Adrenal gland (tissue), 19 donors: ENCODE data around the gene ATP5IF1. TPM values are rescaled to one million over a fixed set of nuclear protein-coding genes. Genes with fewer than 3 reads are reported as not detected.

Experiments used
- DNase-seq, 7 donors: peaks; one replicate each; pipeline ENCODE4 v3.0.0-alpha.2; 2019 to 2020
- H3K27ac ChIP-seq, 5 donors: fragments of 200-600 bp; sonication (generic) in 4 of 5; 1 replicate in 3 of 5; 2 replicates in 2 of 5; pipeline versions ENCODE4 v1.5.1 to v1.8.0; 2016 to 2020; ENCODE audit warnings: mild to moderate bottlenecking in 1 of 5
- H3K27me3 ChIP-seq: fragments of 200-600 bp; 2 replicates; pipeline ENCODE4 v1.8.0; 2021
- H3K36me3 ChIP-seq, 2 donors: fragments of 200-600 bp; replicated peaks in 1 of 2; 1 replicate in 1 of 2; 2 replicates in 1 of 2; pipeline versions ENCODE4 v1.5.1 to v1.8.0; 2018 to 2022
- H3K4me1 ChIP-seq, 2 donors: fragments of 200-600 bp; replicated peaks in 1 of 2; 1 replicate in 1 of 2; 2 replicates in 1 of 2; pipeline versions ENCODE4 v1.5.1 to v1.8.0; 2018 to 2021
- H3K4me3 ChIP-seq, 4 donors: fragments of 200-600 bp; sonication (generic) in 3 of 4; one replicate each; pipeline ENCODE4 v1.5.1; 2016 to 2018
- H3K9me3 ChIP-seq, 3 donors: fragments of 200-600 bp; sonication (generic) in 1 of 3; replicated peaks in 1 of 3; 1 replicate in 2 of 3; 2 replicates in 1 of 3; pipeline versions ENCODE4 v1.5.1 to v1.8.0; 2016 to 2021
- CTCF ChIP-seq, 6 experiments: fragments of 450-650 bp in 4 of 6; fragments of 200-600 bp in 2 of 6; sonication (generic) in 1 of 6; IDR thresholded peaks; 1 replicate in 5 of 6; 2 replicates in 1 of 6; pipeline versions ENCODE4 v1.5.1 to v1.8.0; 2016 to 2021; ENCODE audit warnings: antibody characterized with exemption in 6 of 6, mild to moderate bottlenecking in 2 of 6, moderate library complexity in 1 of 6
- POLR2A ChIP-seq, 2 donors: fragments of 450-650 bp; IDR thresholded peaks; one replicate each; pipeline ENCODE4 v1.6.1; 2017; ENCODE audit warnings: antibody characterized with exemption in 2 of 2, mild to moderate bottlenecking in 2 of 2, moderate library complexity in 1 of 2
- WGBS, 4 donors: extraction: QIAGEN DNeasy Blood & Tissue Kit in 2 of 4; methylation state at CpG; one replicate each; pipeline versions ENCODE4 v1.1.5 to v1.1.7; 2013 to 2017; 5-methylcytosine and 5-hydroxymethylcytosine counted together
- intact Hi-C, 2 donors: fragments of 100-400 bp; cut with DNase I; formaldehyde crosslinking; loops; one replicate each; pipeline versions ENCODE4 v1.14.1 to v1.15.0; 2022 to 2023
- long read RNA-seq, 10 donors: library from polyadenylated mRNA in 3 of 10; unstranded in 2 of 10; stranded (forward) in 1 of 10; transcript quantifications; one replicate each; pipeline ENCODE4 v2.0.0 and lab custom pipeline, GENCODE V29; 2021 to 2026
- polyA plus RNA-seq, 3 donors: library from polyadenylated mRNA; stranded (reverse); fragments of 200-250 nt in 2 of 3; fragments of 350-450 nt in 1 of 3; fragmentation: Illumina TruSeq in 1 of 3; extraction: RNeasy Lipid Tissue Mini Kit (QIAGEN cat#74804) in 1 of 3; gene quantifications; one replicate each; pipeline ENCODE4 v1.2.3, GENCODE V29; 2013 to 2014
- total RNA-seq, 9 donors: library from RNA; depleted of rRNA in 4 of 9; stranded (reverse); fragments of >200 nt in 4 of 9; fragments of 120-200 nt in 1 of 9; fragmentation: NEBNext Ultra II Directional in 1 of 9; extraction: Animal tissue kit (Norgen Biotek cat#: 25700) in 1 of 9; gene quantifications; one replicate each; pipeline versions ENCODE4 v1.1.0 to v1.2.4, GENCODE V29; 2013 to 2023
- donor health status: healthy with polysubstance abuse.
- donor health status: Bipolar disorder and iron deficiency.
- donor health status: DM: yes; HTN: yes; CAD: no.
- donor health status: DM: no; HTN: no; CAD: no.
- donor health status: DM: no; HTN: no; CAD: no.
- donor health status: DM: yes; HTN: yes; CAD: no.

Gene ATP5IF1
- total RNA-seq = 100 to 1,000 TPM; 111 to 372 (median 176) TPM
- polyA plus RNA-seq = 100 to 1,000 TPM; 160 to 967 (median 765) TPM
- long read RNA-seq, donor 1, transcript ATP5IF1-204 (3 exons, 599 nt) = minor isoform, 7 of 248 reads
- long read RNA-seq, donor 1, transcript ATP5IF1-201 (3 exons, 494 nt) = major isoform, 212 of 248 reads
- long read RNA-seq, donor 1, transcript ATP5IF1-202 (2 exons, 1,855 nt) = minor isoform, 16 of 248 reads
- long read RNA-seq, donor 1, partial matches to known transcripts = 13 of 248 reads
- long read RNA-seq, donor 1, other reads (novel, unspliced or antisense) = 0 of 248 reads
- long read RNA-seq, donor 2, transcript ATP5IF1-201 (3 exons, 494 nt) = major isoform, 206 of 234 reads
- long read RNA-seq, donor 2, transcript ATP5IF1-202 (2 exons, 1,855 nt) = minor isoform, 14 of 234 reads
- long read RNA-seq, donor 2, partial matches to known transcripts = 14 of 234 reads
- long read RNA-seq, donor 2, other reads (novel, unspliced or antisense) = 0 of 234 reads
- long read RNA-seq, donor 3, transcript ATP5IF1-201 (3 exons, 494 nt) = major isoform, 131 of 160 reads
- long read RNA-seq, donor 3, transcript ATP5IF1-202 (2 exons, 1,855 nt) = minor isoform, 9 of 160 reads
- long read RNA-seq, donor 3, partial matches to known transcripts = 17 of 160 reads
- long read RNA-seq, donor 3, other reads (novel, unspliced or antisense) = 0 of 160 reads
- long read RNA-seq, donor 4, transcript ATP5IF1-201 (3 exons, 494 nt) = major isoform, 133 of 142 reads
- long read RNA-seq, donor 4, partial matches to known transcripts = 1 of 142 reads
- long read RNA-seq, donor 4, other reads (novel, unspliced or antisense) = 2 of 142 reads
- long read RNA-seq, donor 5, transcript ATP5IF1-201 (3 exons, 494 nt) = major isoform, 198 of 220 reads
- long read RNA-seq, donor 5, transcript ATP5IF1-202 (2 exons, 1,855 nt) = minor isoform, 13 of 220 reads
- long read RNA-seq, donor 5, partial matches to known transcripts = 3 of 220 reads
- long read RNA-seq, donor 5, other reads (novel, unspliced or antisense) = 2 of 220 reads
- long read RNA-seq, donor 6, transcript ATP5IF1-201 (3 exons, 494 nt) = major isoform, 123 of 129 reads
- long read RNA-seq, donor 6, partial matches to known transcripts = 1 of 129 reads
- long read RNA-seq, donor 6, other reads (novel, unspliced or antisense) = 4 of 129 reads
- long read RNA-seq, donor 7, transcript ATP5IF1-201 (3 exons, 494 nt) = major isoform, 126 of 158 reads
- long read RNA-seq, donor 7, transcript ATP5IF1-202 (2 exons, 1,855 nt) = minor isoform, 16 of 158 reads
- long read RNA-seq, donor 7, partial matches to known transcripts = 16 of 158 reads
- long read RNA-seq, donor 7, other reads (novel, unspliced or antisense) = 0 of 158 reads
- long read RNA-seq, donor 8, transcript ATP5IF1-201 (3 exons, 494 nt) = major isoform, 224 of 252 reads
- long read RNA-seq, donor 8, transcript ATP5IF1-202 (2 exons, 1,855 nt) = minor isoform, 12 of 252 reads
- long read RNA-seq, donor 8, transcript ATP5IF1-204 (3 exons, 599 nt) = minor isoform, 8 of 252 reads
- long read RNA-seq, donor 8, partial matches to known transcripts = 8 of 252 reads
- long read RNA-seq, donor 8, other reads (novel, unspliced or antisense) = 0 of 252 reads
- long read RNA-seq, donor 9, transcript ATP5IF1-202 (2 exons, 1,855 nt) = minor isoform, 25 of 162 reads
- long read RNA-seq, donor 9, transcript ATP5IF1-201 (3 exons, 494 nt) = major isoform, 118 of 162 reads
- long read RNA-seq, donor 9, partial matches to known transcripts = 16 of 162 reads
- long read RNA-seq, donor 9, other reads (novel, unspliced or antisense) = 0 of 162 reads
- long read RNA-seq, donor 10, transcript ATP5IF1-201 (3 exons, 494 nt) = major isoform, 67 of 76 reads
- long read RNA-seq, donor 10, partial matches to known transcripts = 6 of 76 reads
- long read RNA-seq, donor 10, other reads (novel, unspliced or antisense) = 0 of 76 reads

- peak within 1 kb of the TSS; percentile 60 to 95 (median 83) for H3K27ac ChIP-seq
- 0 to 2% (median 0%) methylated on average over 12 to 60 of the region's 60 CpGs for WGBS, 4 donors
- peaks cover 13 to 47% of the 10 kb centered on the region in 2 donors for H3K4me1 ChIP-seq
- TF ChIP-seq CTCF (IDR thresholded peaks at IDR 0.05) = peak in 1 of 6 experiments; percentile 2
- TF ChIP-seq POLR2A (IDR thresholded peaks at IDR 0.05) = peak; percentile 93 to 99
- H3K36me3 ChIP-seq = no peaks in the 10 kb centered on the region
- no peaks in the 10 kb centered on the region for H3K27me3 ChIP-seq
- H3K4me3 ChIP-seq = peak within 1 kb of the TSS; percentile 72 to 99 (median 90)
- peak; percentile 95 to 99 (median 98) for DNase-seq
- intact Hi-C loops = no loop called here
- H3K9me3 ChIP-seq = no peaks in the 10 kb centered on the region
Measured at GRCh38 chr1:28235755-28236655, at the start of gene ATP5IF1. Gene ATP5IF1 (plus strand): TSS chr1:28236124. CDS start chr1:28236184, 60 bp downstream.

DNA sequence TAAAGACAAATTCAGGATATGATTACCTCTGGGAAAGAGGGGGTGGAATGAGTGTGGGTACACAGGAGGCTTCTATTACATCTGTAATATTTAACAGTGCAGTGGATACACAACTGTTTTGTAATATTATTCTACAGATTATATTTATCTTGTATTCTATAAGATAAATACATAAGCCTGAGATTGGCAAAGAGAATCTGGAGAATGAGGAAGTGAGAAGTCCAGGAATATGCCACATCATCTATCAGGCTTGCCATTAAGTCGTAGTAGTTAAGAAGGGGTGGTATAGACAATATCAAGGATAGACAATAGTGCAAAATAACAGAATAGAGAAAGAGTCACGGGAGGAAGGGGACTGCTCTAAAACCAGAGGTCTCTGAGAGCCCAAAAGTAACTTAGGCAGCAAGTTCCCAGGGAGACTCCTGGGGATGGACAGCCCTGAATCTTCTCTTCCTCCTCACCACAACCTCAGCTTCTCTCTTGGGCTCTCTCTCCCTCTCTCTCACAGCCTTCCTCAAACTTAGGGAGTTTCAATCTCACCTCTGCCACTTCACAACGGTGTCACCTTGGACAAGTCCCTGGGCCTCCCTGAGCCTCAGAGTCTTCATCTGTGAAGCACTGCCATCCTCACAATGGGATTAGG lies 45.5 kb upstream of the ATP5IF1 start:
- Histone ChIP-seq H3K4me1 (no peaks in the 10 kb centered on the region), H3K27me3 (no peaks in the 10 kb centered on the region), H3K9me3 (no peaks in the 10 kb centered on the region), H3K36me3 (no peaks in the 10 kb centered on the region), H3K27ac (no peak overlapping the region), H3K4me3 (no peak overlapping the region)
- WGBS, 4 donors = 63 to 70% (median 66%) methylated on average over 3 of the region's 3 CpGs
- intact Hi-C loops = no loop called here
- DNase-seq = peak in 1 of 7 donors; percentile 15
- TF ChIP-seq POLR2A (IDR thresholded peaks at IDR 0.05) (no peak), CTCF (IDR thresholded peaks at IDR 0.05) (no peak)
